SHP77 treated with DMSO at 0.1 percent for 48 hours (cell line): Measurements from ENCODE around the gene HIGD2B.
"Not testable (repeated sequence)": the region's sequence is repeated elsewhere in the genome, so short reads cannot be mapped to it uniquely, and the experiment has no call there.

Experiments
- DNase-seq: peaks from one replicate; lab custom pipeline; 2025; lab: John Stamatoyannopoulos, UW

HIGD2B gene

GRCh38 chr15:72676838-72677237 lies 9.1 kb downstream of the HIGD2B start:
- DNase-seq: no peak

- DNase-seq: no peak
Observed at GRCh38 chr15:72671525-72671924, 14.5 kb downstream of the HIGD2B start.

DNA sequence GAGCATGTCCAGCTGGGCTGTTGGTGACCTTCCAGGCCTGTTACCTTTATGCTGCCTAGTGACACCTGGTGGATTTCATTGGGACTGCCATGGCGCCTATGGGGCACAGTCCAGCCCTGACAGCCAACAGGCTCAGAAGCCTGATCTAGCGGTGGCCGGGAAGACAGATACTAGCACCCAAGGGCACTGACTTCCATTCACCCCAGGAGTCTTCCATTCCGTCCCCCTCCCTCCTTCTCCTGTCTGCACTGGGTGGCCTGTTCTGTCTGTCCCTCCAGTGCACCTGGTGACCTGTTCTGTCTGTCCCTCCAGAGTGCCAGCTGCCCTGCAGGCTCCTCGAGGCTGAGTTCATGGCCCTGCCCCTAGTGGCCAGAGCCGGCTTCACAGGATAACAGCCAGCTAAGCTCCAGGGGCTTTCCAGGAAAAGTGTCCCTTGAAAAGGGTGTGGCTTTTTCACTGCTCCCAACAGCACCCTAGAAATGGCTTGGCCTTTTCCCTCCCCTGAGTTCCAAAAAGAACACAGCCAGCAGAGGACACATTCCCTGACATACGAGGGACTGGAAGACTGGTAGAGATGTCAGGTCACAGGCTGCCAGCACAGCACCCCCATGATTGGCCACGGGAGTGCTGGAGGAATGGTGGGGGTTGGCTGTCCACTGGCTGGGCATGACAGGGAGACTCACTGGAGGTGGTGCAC lies 15.2 kb downstream of the HIGD2B start:
- not testable (repeated sequence) for DNase-seq

DNA sequence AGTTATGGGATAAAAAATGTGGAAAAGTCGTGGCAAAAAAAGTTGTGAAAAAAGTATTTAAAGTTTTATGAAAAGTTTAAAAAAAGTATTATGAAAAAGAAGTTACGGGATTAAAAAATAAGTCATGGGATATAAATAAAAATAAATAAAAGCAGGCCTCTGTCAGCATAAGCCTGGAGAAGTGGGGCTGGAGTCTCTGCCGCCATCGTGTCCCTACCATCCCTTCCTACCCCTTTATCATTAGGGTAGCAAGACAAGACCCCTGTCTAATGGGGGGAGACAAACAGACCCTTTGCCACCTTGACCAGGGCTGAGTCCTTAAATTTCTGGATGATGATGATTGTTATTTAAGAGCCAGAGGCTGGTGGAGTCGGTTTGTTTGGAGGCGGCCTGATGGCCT lies 16.2 kb downstream of the HIGD2B start:
- DNase-seq: not testable (repeated sequence)

GRCh38 chr15:72665706-72666105 lies 20.3 kb downstream of the HIGD2B start:
- DNase-seq: not testable (repeated sequence)

- DNase-seq: not testable (repeated sequence)
Observed at GRCh38 chr15:72663931-72664330, 22.1 kb downstream of the HIGD2B start.

- DNase-seq: not testable (repeated sequence)
Observed at GRCh38 chr15:72661081-72661480, 24.9 kb downstream of the HIGD2B start.

DNA sequence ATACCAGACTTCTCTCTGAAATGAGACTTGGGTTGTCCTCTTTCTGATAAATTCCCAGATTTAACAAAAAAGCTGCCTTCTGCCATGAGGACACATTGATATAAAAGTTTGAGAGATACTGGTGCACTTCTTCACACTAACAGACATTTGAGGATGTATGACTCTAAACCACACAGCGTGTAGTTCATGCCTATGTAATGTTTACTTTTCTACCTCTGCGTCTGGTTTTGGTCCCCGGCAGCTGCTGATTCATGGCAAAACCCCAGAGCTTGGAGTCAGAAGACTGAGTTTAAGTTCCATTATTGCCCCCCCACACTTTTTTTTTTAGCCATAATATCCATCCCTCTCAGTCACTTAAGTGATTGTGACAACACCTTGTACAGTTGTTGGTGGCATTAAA lies 30.0 kb downstream of the HIGD2B start:
- DNase-seq: not testable (repeated sequence)

DNA sequence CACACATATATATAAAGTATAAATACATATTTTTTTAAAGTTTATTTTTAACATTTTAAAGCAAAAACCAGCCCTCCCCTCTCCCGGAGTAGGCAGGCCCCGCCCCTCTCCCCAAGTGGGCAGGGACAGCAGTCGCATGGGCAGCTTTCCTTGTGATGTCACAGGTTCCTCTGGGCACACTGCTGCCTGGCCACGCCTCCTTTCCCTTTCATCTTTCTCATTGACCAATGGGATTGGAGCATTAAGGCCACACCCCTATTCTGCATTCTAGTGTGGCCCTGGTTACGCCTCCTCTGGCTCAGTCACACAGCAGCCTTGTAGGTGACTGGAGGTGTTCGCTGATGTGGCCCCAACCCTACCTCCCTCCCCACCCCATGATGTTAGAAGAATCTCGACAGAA lies 31.6 kb downstream of the HIGD2B start, which contains the start of gene GOLGA6B:
GOLGA6B (plus strand) TSS at position 301 of the 400 bp plus-strand sequence; CDS start at position 342, 41 bp downstream.
- DNase-seq: not testable (repeated sequence)

GRCh38 chr15:72648631-72649253 lies 37.2 kb downstream of the HIGD2B start:
- not testable (repeated sequence) for DNase-seq

- not testable (repeated sequence) for DNase-seq
Observed at GRCh38 chr15:72642271-72642670, 43.7 kb downstream of the HIGD2B start.

DNA sequence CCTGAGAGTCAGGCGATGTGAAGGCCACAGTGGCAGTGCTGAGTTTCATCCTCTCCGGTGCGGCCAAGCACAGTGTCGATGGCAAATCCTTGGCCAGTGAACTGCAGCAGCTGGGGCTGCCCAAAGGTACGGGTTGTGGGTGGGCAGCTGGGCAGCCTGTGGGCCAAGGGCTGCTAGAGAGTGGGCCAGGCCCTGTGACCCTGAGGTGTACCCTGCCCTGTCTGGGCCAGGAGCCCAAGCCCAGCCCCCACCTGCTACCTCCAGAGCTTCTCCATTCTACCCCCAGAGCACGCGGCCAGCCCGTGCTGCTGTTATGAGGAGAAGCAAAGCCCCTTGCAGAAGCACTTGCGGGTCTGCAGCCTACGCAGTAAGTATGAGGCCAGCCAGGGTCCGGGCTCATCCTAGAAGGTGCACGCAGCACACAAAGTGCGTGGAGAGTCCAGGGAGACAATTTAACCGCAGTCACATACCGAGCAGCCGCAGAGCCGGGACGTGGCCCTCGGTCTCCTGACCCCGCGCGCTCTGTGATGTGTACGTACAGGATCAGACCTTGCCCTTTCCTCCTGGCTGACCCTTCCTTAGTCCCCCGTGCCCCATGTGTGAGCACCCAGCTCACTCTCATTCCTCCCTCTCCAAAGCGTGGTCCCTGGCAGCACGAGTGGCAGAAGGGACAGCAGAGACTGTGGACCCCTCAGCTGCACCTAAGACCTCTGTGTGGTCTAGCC lies 46.1 kb downstream of the HIGD2B start:
- DNase-seq: not testable (repeated sequence)

- not testable (repeated sequence) for DNase-seq
Observed at GRCh38 chr15:72636519-72637282, 49.3 kb downstream of the HIGD2B start.

DNA sequence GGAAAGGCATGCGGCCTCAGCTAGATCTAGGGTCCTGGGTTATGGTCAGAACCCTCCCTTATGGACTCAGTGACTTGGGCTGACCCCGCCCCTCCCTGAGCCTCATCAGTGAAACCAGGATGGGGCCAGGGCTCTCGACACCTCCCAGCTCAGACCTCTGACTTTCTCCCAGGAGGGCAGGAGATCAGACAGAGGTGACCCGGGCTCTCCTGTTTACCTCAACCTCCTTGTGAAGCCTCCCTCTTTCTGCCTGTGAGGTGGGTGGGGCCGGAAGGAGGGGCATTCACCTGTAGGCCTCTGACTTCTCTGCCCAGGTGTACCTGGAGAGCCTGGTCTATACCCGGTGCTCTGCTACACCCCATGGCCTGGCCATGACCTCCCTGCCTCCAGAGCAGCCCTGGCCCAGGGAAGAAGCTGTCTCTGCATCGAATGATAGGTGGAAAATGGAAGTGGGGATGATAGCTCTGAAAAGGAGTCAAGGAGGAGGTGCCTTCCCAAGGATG lies 56.9 kb downstream of the HIGD2B start:
- DNase-seq: not testable (repeated sequence)

- DNase-seq: not testable (repeated sequence)
Observed at GRCh38 chr15:72628249-72629067, 57.5 kb downstream of the HIGD2B start.

GRCh38 chr15:72626153-72626552 lies 59.8 kb downstream of the HIGD2B start:
- DNase-seq: not testable (repeated sequence)
